ENCODE results near the gene CPLX1. TPM values are rescaled to one million over a fixed set of nuclear protein-coding genes. Genes with fewer than 3 reads are reported as not detected.
A peak's percentile ranks its signal among the peaks of the same experiment; 100 is the strongest.

CPLX1 gene
- total RNA-seq, 1 donor: not detected

DNA sequence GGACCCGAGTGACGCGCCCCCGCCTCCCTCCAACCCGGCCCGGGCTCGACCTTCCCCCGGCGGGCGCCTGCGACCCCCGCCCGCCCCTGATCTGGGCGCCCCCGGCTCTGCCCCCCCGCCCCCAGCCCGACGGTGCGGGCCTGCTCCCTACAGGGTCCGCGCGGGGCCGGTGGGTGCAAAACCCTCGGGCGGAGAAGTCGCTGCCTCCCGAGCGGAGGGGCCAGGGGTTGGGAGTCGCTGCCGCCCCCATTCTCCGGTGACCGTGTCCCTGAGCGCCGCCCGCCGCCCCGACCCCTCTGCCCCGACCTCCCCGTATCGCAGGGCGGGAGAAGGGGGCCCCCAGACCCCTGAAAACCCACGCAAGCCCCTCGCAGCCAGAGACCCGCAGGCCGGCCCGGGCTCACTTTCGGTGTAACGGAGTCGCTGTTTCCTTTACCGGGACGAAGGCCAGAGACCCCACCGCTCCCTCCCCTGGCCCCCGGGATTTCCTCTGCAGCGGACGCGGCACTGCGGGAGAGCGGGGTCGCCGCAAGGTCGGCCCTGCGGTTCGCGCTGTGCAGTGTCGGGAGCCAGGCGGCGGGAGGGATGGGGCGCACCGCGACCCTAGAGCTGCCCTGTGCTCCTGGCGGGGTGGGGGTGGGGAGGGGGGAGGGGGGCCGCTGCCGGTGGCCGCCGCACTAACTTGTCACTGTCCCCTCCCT lies 729 bp upstream of the CPLX1 start:
- TF ChIP-seq, protein P1, sequence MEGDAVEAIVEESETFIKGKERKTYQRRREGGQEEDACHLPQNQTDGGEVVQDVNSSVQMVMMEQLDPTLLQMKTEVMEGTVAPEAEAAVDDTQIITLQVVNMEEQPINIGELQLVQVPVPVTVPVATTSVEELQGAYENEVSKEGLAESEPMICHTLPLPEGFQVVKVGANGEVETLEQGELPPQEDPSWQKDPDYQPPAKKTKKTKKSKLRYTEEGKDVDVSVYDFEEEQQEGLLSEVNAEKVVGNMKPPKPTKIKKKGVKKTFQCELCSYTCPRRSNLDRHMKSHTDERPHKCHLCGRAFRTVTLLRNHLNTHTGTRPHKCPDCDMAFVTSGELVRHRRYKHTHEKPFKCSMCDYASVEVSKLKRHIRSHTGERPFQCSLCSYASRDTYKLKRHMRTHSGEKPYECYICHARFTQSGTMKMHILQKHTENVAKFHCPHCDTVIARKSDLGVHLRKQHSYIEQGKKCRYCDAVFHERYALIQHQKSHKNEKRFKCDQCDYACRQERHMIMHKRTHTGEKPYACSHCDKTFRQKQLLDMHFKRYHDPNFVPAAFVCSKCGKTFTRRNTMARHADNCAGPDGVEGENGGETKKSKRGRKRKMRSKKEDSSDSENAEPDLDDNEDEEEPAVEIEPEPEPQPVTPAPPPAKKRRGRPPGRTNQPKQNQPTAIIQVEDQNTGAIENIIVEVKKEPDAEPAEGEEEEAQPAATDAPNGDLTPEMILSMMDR (IDR thresholded peaks at IDR 0.05; ENCODE audit: insufficient read depth, low read depth, low read length): no peak
- no peak for DNase-seq (ENCODE audit: low read depth)
- H3K4me3 ChIP-seq (ENCODE audit: low read depth, low read length): peak overlapping the region; percentile 9

DNA sequence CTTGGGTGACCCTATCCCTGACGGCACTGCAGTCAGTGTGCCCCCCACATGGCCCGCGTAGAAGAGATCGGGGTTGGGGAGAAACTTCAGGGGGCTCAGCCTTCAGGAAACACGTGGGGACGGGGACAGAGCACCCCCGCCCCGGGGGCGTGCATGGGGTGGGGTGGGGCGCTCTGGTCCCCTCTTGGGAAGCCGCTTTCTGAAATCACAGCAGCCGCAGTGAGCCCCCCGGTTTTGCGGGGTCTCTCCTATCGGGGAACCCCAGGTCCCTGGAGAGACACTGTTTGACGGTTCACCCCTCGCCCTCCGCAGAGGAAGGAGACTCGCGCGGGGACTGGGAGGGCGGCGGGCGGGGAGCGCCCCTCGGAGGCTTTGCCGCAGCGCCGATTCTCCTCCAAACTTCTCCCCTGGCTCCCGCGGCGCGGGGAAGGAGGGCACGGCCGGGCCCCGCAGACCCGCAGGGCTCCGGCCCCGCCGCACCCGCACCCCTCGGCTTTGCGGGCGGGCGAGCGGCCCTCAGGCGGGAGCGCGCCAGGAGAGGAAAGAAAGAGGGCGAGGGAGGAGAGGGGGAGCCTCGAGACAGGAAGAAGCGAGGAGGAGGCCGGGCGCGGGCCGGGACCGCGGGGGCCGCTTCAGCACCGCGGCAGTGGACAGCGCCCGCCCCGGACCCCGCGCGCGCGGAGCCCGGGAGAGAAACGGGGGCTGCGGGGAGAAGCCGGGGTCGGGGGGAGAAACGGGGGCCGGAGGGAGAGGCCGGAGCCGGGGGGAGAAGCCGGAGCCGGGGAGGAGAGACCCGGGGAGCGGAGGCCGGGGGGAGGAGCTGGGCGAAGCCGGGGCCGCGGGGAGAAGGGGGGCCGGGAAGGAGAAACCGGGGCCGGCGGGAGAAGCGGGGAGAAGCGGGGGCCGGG lies 612 bp downstream of the CPLX1 start:
- TF ChIP-seq, protein P1 (IDR thresholded peaks at IDR 0.05; ENCODE audit: insufficient read depth, low read depth, low read length): no peak
- peak overlapping the region; percentile 17 for H3K4me3 ChIP-seq (ENCODE audit: low read depth, low read length)
- peak; percentile 26 for DNase-seq (ENCODE audit: low read depth)

DNA sequence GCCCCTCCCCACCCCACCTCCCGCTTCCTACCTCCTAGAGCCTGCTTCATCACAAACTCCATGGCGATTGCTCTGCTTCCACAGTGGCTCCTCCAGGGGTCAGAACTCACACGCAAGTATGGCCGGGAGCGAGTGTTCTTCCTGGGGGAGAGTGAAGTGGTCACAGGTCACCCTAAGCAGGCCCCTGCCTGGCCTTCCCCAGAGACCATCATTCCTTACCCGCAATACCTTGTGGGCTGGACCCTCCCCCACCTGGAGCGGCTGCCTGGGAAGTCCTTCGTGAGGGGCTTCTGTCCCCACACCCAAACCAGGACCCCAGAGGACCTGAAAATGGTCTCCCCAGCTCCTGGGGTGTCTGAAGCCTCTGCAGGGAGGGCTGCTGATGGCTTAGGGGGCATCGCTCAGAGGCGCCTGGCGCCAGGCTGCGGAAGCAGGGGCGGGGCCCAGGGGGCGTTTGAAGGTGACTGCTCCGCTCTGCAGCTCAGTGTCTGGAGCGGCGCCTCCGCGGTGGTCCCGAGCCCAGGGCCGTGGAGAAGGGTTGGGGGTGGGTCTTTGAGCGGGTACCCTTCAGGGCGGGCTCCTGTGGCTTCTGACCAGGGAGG lies 1.4 kb downstream of the CPLX1 start:
- no peak for DNase-seq (ENCODE audit: low read depth)
- TF ChIP-seq, protein P1 (IDR thresholded peaks at IDR 0.05; ENCODE audit: insufficient read depth, low read depth, low read length): no peak
- H3K4me3 ChIP-seq (ENCODE audit: low read depth, low read length): no peak overlapping the region

DNA sequence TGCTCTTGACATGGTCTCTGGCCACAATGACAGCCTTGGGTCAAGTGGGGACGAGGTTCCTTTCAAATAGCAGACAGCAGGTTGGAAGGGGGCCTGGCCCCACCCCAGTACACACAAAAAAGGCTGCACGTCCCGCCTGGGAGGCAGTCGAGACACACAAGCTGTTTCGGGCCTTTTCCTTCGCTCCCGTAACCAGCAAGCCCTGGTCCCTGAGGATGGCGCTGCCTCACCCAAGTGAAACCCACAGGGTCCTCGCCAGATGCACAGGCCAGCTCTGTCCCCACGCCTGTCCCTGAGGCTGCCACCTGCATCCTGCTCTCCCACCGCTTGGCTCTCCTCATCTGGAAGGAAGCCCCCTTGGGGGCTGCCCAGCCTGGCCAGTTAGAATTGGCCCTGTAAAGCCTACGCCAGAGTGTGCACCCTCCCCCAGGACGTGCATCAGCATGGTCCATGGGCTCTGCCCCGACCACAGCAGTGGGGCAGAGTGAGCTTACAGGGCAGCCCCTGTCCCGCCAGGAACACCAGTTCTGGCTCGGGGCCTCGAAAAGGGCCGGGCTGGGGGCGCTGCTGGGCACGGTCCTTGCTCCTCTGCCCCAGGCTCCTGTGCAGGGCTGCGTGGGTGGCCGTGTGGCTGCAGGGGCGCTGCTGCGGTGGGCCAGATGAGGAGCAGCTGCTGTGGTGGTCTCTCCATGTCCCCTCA lies 2.0 kb downstream of the CPLX1 start:
- no peak for DNase-seq (ENCODE audit: low read depth)
- no peak overlapping the region for H3K4me3 ChIP-seq (ENCODE audit: low read depth, low read length)
- TF ChIP-seq, protein P1 (IDR thresholded peaks at IDR 0.05; ENCODE audit: insufficient read depth, low read depth, low read length): no peak

DNA sequence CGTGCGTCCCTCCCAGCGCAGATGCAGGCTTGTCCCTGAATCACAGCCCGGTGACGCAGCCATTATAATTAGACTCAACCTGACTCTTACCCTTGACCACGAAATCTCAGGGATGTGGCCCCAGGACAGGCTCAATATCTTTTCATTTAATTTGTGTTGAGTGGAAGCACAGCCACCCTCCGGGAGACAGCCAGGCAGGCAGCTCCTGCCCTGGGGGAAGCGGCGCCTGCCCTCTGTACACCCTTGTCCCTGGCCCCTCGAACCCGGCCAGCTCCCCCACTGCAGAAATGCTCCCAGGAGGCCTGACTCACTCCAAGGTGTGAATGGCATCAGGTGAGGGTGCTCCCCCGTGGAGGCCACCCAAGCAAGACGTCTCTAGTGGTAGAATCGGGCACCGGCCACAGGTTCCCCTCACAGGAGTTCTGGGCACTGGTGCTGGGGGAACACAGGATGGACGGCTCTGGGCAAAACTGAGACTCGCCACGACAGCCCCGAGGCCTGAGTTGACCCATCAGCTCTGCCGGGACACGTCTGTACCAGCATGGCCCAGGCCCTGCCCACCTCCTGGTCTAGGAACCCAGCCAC lies 2.7 kb downstream of the CPLX1 start:
- TF ChIP-seq, protein P1 (IDR thresholded peaks at IDR 0.05; ENCODE audit: insufficient read depth, low read depth, low read length): no peak
- DNase-seq (ENCODE audit: low read depth): no peak
- H3K4me3 ChIP-seq (ENCODE audit: low read depth, low read length): no peak overlapping the region
